ENCODE results near the gene NMBR. TPM values are rescaled to one million over a fixed set of nuclear protein-coding genes. Genes with fewer than 3 reads are reported as not detected.

NMBR gene
- total RNA-seq, 4 donors from 2014 or later: 0.41 TPM; not detected in 3

GRCh38 chr6:142048593-142048980, 98.3 kb downstream of the NMBR start:
- Histone ChIP-seq H3K27me3 (no peaks in the 10 kb centered on the region), H3K4me3 (no peak overlapping the region), H3K9me3 (peaks cover 0 to 6% of the 10 kb centered on the region in 2 donors), H3K4me1 (no peaks in the 10 kb centered on the region), H3K27ac (no peak overlapping the region), H3K36me3 (no peaks in the 10 kb centered on the region)
- DNase-seq: no peak
- TF ChIP-seq CTCF (IDR thresholded peaks at IDR 0.05) (no peak), POLR2A (IDR thresholded peaks at IDR 0.05) (no peak)
- intact Hi-C loops (cut with DNase I; ENCODE audit: low total_unique reads): no loop called here

DNA sequence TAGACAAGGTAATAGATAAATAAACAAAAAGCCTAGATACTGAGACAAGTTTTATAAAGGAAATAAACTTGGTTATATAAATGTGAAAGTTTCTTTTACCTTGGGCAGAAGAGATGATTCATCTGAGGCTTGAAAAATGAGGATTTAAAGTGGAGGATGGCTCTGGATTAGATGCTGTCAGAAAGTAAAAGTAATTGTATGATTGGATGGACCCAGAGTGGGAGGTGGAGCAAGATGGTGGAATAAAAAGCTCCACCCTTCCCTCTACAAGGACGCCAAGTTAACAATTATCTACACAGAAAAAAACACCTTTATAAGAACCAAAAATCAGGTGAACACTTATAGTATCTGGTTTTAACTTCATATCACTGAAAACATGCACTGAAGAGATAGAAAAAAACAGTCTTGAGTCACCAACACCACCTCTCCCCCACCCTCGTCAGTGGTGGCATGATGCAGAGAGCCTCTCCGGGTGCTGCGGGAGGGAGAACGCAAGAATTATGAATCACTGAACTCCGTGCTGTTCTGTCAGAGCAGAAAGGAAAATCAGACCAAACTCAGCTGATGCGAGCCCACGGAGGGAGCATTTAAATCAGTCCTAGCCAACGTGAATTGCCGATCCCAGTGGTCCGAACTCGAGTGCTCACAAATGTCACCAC, 98.9 kb downstream of the NMBR start:
- Histone ChIP-seq H3K4me3 (no peak overlapping the region), H3K36me3 (no peaks in the 10 kb centered on the region), H3K27me3 (no peaks in the 10 kb centered on the region), H3K27ac (no peak overlapping the region), H3K9me3 (peaks cover 0 to 6% of the 10 kb centered on the region in 2 donors), H3K4me1 (no peaks in the 10 kb centered on the region)
- intact Hi-C loops (cut with DNase I; ENCODE audit: low total_unique reads): no loop called here
- TF ChIP-seq POLR2A (IDR thresholded peaks at IDR 0.05): no peak
- no peak for TF ChIP-seq CTCF (IDR thresholded peaks at IDR 0.05)
- no peak for DNase-seq

GRCh38 chr6:142045380-142046278, 101.3 kb downstream of the NMBR start:
- DNase-seq: no peak
- no peak for TF ChIP-seq CTCF (IDR thresholded peaks at IDR 0.05)
- TF ChIP-seq POLR2A (IDR thresholded peaks at IDR 0.05): no peak
- Histone ChIP-seq H3K27me3 (no peaks in the 10 kb centered on the region), H3K27ac (no peak overlapping the region), H3K9me3 (peaks cover 0 to 6% of the 10 kb centered on the region in 2 donors), H3K36me3 (no peaks in the 10 kb centered on the region), H3K4me1 (no peaks in the 10 kb centered on the region), H3K4me3 (no peak overlapping the region)
- intact Hi-C loops (cut with DNase I; ENCODE audit: low total_unique reads): no loop called here

DNA sequence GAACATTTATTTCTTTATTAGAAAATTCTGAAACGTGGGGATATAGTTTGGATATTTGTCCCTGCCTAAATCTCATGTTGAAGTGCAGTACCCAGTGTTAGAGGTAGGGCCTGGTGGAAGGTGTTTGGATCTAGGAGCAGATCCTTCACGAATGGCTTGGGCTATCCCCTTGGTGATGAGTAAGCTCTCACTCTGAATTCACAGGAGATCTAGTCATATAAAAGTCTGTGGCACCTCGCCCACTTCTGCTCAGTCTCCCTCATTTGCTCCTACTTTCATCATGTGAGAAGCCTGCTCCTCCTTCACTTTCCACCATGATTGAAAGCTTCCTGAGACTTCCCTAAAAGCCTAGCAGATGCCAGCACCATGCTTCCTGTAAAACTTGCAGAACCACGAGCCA, 111.0 kb downstream of the NMBR start:
- intact Hi-C loops (cut with DNase I; ENCODE audit: low total_unique reads): no loop called here
- TF ChIP-seq POLR2A (IDR thresholded peaks at IDR 0.05) (no peak), CTCF (IDR thresholded peaks at IDR 0.05) (no peak)

DNA sequence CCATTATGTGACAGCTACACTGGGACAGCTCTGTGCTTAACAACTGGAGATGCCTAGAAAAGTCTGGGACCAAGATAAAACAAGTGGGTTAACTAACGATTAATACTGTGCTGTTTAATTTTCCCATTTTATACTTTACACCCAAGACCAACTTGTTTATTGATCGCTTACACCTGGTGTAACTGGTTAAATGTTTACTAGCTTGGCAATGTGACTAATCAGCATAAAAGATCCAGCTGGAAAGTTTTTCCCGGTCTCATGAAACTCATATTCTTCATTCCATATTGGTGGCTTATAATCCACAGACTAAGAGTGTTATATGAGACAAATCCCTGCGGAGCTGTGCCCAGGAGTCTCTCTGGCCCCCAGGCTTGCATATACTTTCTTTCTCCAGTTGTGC, 115.9 kb downstream of the NMBR start:
- TF ChIP-seq POLR2A (IDR thresholded peaks at IDR 0.05): no peak
- TF ChIP-seq CTCF (IDR thresholded peaks at IDR 0.05): no peak
- Histone ChIP-seq H3K4me3 (no peak overlapping the region), H3K27ac (no peak overlapping the region), H3K36me3 (no peaks in the 10 kb centered on the region), H3K4me1 (no peaks in the 10 kb centered on the region), H3K9me3 (no peaks in the 10 kb centered on the region), H3K27me3 (no peaks in the 10 kb centered on the region)
- intact Hi-C loops (cut with DNase I; ENCODE audit: low total_unique reads): no loop called here
- no peak for DNase-seq

More for the DNA sequence above, 111.0 kb downstream of the NMBR start:
- H3K36me3 ChIP-seq: no peaks in the 10 kb centered on the region
- H3K9me3 ChIP-seq: no peaks in the 10 kb centered on the region
- H3K4me1 ChIP-seq: no peaks in the 10 kb centered on the region
- H3K27me3 ChIP-seq: no peaks in the 10 kb centered on the region
- no peak overlapping the region for H3K27ac ChIP-seq
- no peak for DNase-seq
- no peak overlapping the region for H3K4me3 ChIP-seq

Measured in uterus (tissue), 4 donors.